Uterus (tissue), 4 donors: ENCODE results near the gene SMIM8. TPM values are rescaled to one million over a fixed set of nuclear protein-coding genes. Genes with fewer than 3 reads are reported as not detected.

Source experiments
- DNase-seq, 2 donors: peaks; one replicate each; pipeline ENCODE4 v3.0.0-alpha.2; 2019 to 2020
- H3K27ac ChIP-seq, 2 donors: fragments of 200-600 bp; sonication (generic); 1 replicate in 1 of 2; 2 replicates in 1 of 2; pipeline ENCODE4 v1.5.1; 2016 to 2018
- H3K27me3 ChIP-seq, 2 donors: fragments of 200-600 bp; sonication (generic); one replicate each; pipeline ENCODE4 v1.5.1; 2018 to 2019; ENCODE audit warnings: control low read depth in 1 of 2
- H3K36me3 ChIP-seq, 2 donors: fragments of 200-600 bp; sonication (generic); one replicate each; pipeline ENCODE4 v1.5.1; 2019; ENCODE audit warnings: control low read depth in 1 of 2
- H3K4me1 ChIP-seq, 2 donors: fragments of 200-600 bp; sonication (generic); one replicate each; pipeline ENCODE4 v1.5.1; 2018 to 2019; ENCODE audit warnings: control low read depth in 1 of 2
- H3K4me3 ChIP-seq, 2 donors: fragments of 200-600 bp; sonication (generic); 1 replicate in 1 of 2; 2 replicates in 1 of 2; pipeline ENCODE4 v1.5.1; 2018 to 2019; ENCODE audit warnings: mild to moderate bottlenecking in 1 of 2
- H3K9me3 ChIP-seq, 2 donors: fragments of 200-600 bp; sonication (generic); one replicate each; pipeline ENCODE4 v1.5.1; 2019; ENCODE audit warnings: control low read depth in 1 of 2
- CTCF ChIP-seq, 4 experiments: fragments of 200-600 bp in 2 of 4; fragments of 450-650 bp in 2 of 4; sonication (generic) in 2 of 4; IDR thresholded peaks; one replicate each; pipeline ENCODE4 v1.5.1; 2016 to 2019; ENCODE audit warnings: antibody characterized with exemption in 4 of 4, mild to moderate bottlenecking in 2 of 4, moderate library complexity in 1 of 4
- POLR2A ChIP-seq, 2 donors: fragments of 450-650 bp; IDR thresholded peaks; one replicate each; pipeline ENCODE4 v1.6.1; 2016; ENCODE audit warnings: antibody characterized with exemption in 2 of 2, mild to moderate bottlenecking in 1 of 2, moderate library complexity in 1 of 2
- intact Hi-C: fragments of 100-400 bp; cut with DNase I; formaldehyde crosslinking; loops from one replicate; pipeline ENCODE4 v1.15.1; 2023; ENCODE audit warnings: low total_unique reads
- total RNA-seq, 4 donors: library from RNA; depleted of rRNA in 3 of 4; stranded (reverse); fragments of >200 nt in 3 of 4; gene quantifications; one replicate each; pipeline versions ENCODE4 v1.1.0 to v1.2.4, GENCODE V29; 2014 to 2023
- donor health status: DM: yes; HTN: yes; CAD: no.

Gene SMIM8
- total RNA-seq = 10 to 100 TPM in 3 of 4 donors, 1 to 10 TPM in 1; 3.6 to 37.3 (median 15.8) TPM

- H3K27ac ChIP-seq = peak within 1 kb of the TSS; percentile 79 to 84
- TF ChIP-seq POLR2A (IDR thresholded peaks at IDR 0.05) (peak in 1 of 2 donors; percentile 35), CTCF (IDR thresholded peaks at IDR 0.05) (peak; percentile 92 to 99 (median 97))
- H3K4me3 ChIP-seq = peak within 1 kb of the TSS; percentile 91 to 94
- peak; percentile 71 to 77 for DNase-seq
- intact Hi-C loops = no loop called here
- H3K9me3 ChIP-seq = no peaks in the 10 kb centered on the region
- no peaks in the 10 kb centered on the region for H3K27me3 ChIP-seq
- no peaks in the 10 kb centered on the region for H3K4me1 ChIP-seq
- H3K36me3 ChIP-seq = no peaks in the 10 kb centered on the region
These were observed at the start of gene SMIM8 for GRCh38 chr6:87322304-87323212. SMIM8 (plus strand) TSS chr6:87322588; CDS start chr6:87337032, 14,444 bp downstream.

DNA sequence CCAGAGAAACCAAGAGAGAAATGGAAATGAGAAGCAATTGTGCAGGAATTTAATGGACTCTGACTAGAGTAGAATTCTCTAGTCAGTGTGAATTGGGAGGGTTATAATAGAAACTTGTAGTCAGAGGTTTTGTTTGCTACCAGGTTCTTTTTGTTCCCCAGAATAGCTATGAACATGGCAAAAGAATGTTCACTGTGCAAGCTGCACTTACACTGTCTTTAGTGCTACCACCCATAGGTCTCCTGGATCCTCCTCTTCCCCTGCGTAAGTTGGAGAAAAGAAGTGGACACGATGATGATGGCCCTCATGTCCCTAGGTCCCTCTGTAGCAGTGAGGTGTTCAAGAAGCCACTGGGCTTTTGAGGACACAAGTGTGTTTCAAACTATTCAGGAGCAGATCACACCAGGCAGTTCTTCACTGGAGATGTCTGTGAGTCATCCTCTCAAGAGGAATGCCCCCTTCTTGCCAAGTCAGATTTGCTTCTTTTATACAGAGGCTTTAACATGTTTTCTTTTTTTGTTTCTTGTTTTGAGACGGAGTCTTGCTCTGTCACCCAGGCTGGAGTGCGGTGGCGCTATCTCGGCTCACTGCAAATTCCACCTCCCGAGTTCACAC, 47.6 kb upstream of the SMIM8 start:
- Histone ChIP-seq H3K4me1 (no peaks in the 10 kb centered on the region), H3K27ac (no peak overlapping the region), H3K27me3 (no peaks in the 10 kb centered on the region), H3K36me3 (no peaks in the 10 kb centered on the region), H3K9me3 (no peaks in the 10 kb centered on the region), H3K4me3 (no peak overlapping the region)
- intact Hi-C loops = no loop called here
- TF ChIP-seq CTCF (IDR thresholded peaks at IDR 0.05) (no peak), POLR2A (IDR thresholded peaks at IDR 0.05) (no peak)
- DNase-seq = peak in 1 of 2 donors; percentile 15

DNA sequence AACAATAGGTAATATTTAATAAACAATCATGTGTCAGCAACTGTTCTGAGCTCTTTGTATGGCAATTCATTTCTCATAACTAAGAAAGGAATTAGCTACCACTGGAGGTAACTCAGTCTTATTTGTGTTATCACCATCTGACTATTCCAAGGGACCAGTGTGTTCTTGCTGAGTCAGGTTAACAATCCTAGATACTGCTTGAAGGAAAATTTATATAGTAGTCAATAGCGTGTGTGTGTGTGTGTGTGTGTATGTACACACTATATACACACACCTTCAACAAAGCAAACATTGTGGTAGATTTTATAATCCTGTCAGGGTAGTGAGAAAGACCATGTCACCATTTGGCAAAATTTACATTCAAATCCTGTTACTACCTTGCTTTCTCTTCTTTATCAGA, 45.8 kb upstream of the SMIM8 start:
- TF ChIP-seq POLR2A (IDR thresholded peaks at IDR 0.05) = no peak
- no peak for TF ChIP-seq CTCF (IDR thresholded peaks at IDR 0.05)
- Histone ChIP-seq H3K4me3 (no peak overlapping the region), H3K27me3 (no peaks in the 10 kb centered on the region), H3K27ac (no peak overlapping the region), H3K9me3 (no peaks in the 10 kb centered on the region), H3K36me3 (no peaks in the 10 kb centered on the region), H3K4me1 (no peaks in the 10 kb centered on the region)
- intact Hi-C loops = no loop called here
- DNase-seq = no peak

DNA sequence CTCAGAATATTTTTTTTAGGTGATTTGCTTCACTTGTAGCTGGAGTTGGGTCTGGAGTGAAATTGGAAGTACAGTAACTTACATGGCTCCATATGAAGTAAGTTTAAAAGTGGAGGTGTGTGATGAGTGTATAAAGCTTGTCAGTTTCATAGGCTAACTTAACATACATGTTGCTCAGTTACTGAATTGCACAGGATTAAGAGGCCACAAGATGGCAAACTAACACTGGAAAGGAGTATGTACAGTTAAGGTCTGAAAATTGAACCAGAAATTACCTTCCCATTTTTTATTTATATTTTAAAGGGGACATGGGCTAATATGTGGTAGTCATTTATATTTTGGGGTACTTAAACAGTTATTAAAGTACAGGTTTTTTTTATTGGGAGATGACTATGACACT, 45.3 kb upstream of the SMIM8 start:
- no peaks in the 10 kb centered on the region for H3K27me3 ChIP-seq
- no peaks in the 10 kb centered on the region for H3K4me1 ChIP-seq
- intact Hi-C loops = no loop called here
- H3K27ac ChIP-seq = no peak overlapping the region
- TF ChIP-seq POLR2A (IDR thresholded peaks at IDR 0.05) (no peak), CTCF (IDR thresholded peaks at IDR 0.05) (no peak)
- no peaks in the 10 kb centered on the region for H3K36me3 ChIP-seq
- H3K4me3 ChIP-seq = no peak overlapping the region
- no peak for DNase-seq
- no peaks in the 10 kb centered on the region for H3K9me3 ChIP-seq

DNA sequence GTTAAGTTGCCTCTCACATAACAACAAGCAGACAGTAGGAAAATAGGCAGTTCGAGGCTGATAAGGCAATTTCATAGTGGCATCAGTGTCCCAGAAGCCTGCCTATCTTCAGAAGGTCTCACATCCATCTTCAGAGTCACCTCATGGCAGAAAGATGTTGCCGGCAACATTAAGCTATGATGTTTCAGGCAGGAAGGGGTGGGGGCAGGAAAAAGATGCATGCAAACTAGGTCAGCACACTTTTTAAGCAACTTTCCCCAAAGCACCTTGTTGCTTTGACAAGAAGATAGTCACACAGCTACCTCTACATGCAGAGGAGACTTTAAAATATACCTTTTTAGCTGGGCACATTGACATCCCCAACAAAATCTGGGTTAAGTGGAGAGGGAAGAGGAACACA, 43.2 kb upstream of the SMIM8 start:
- no peak overlapping the region for H3K27ac ChIP-seq
- no peaks in the 10 kb centered on the region for H3K27me3 ChIP-seq
- H3K4me1 ChIP-seq = no peaks in the 10 kb centered on the region
- DNase-seq = no peak
- TF ChIP-seq CTCF (IDR thresholded peaks at IDR 0.05) (no peak), POLR2A (IDR thresholded peaks at IDR 0.05) (no peak)
- intact Hi-C loops = no loop called here
- no peaks in the 10 kb centered on the region for H3K9me3 ChIP-seq
- no peaks in the 10 kb centered on the region for H3K36me3 ChIP-seq
- no peak overlapping the region for H3K4me3 ChIP-seq
